GM12878 (cell line): ENCODE data around the gene ZNF385A. TPM values are rescaled to one million over a fixed set of nuclear protein-coding genes. Genes with fewer than 3 reads are reported as not detected.

Experiments
- CHD1 ChIP-seq: IDR thresholded peaks from 2 replicates; pipeline ENCODE4 v1.6.1; 2012; ENCODE audit warnings: low read depth, low read length, improper control_type of control experiment
- EP300 ChIP-seq, 2 experiments: fragments of 150-350 bp in 1 of 2; IDR thresholded peaks; 2 replicates each; pipeline ENCODE4 v1.6.1; 2011 to 2012; ENCODE audit warnings: low read depth in 2 of 2, low read length in 2 of 2, borderline replicate concordance in 1 of 2, improper control_type of control experiment in 1 of 2, inconsistent platforms in 1 of 2; ENCODE audit not compliant: control insufficient read depth in 1 of 2
- FOXK2 ChIP-seq: fragments of 450-650 bp; IDR thresholded peaks from 2 replicates; pipeline ENCODE4 v1.6.1; 2017; ENCODE audit warnings: mild to moderate bottlenecking, moderate library complexity
- GATAD2B ChIP-seq: fragments of 450-650 bp; conservative IDR thresholded peaks from 2 replicates; pipeline ENCODE4 v1.6.1; 2017; ENCODE audit warnings: low read depth, mild to moderate bottlenecking, moderate library complexity
- JUNB ChIP-seq: IDR thresholded peaks from 2 replicates; pipeline ENCODE4 v1.6.1; 2016; ENCODE audit warnings: antibody characterized with exemption, mild to moderate bottlenecking
- NR2C1 ChIP-seq: fragments of 450-650 bp; IDR thresholded peaks from 2 replicates; pipeline ENCODE4 v1.6.1; 2017; ENCODE audit warnings: antibody characterized with exemption, mild to moderate bottlenecking, moderate library complexity
- PAX5 ChIP-seq: IDR thresholded peaks from 2 replicates; pipeline ENCODE4 v1.6.1; 2011; ENCODE audit warnings: low read depth, low read length, borderline replicate concordance
- SP1 ChIP-seq: IDR thresholded peaks from one replicate; pipeline ENCODE4 v1.6.1; 2011; ENCODE audit warnings: low read depth, low read length
- STAT3 ChIP-seq: IDR thresholded peaks from 2 replicates; pipeline ENCODE4 v1.6.1; 2011; ENCODE audit warnings: low read depth, low read length, improper control_type of control experiment
- SUZ12 ChIP-seq: fragments of 200-600 bp; sonication (generic); IDR thresholded peaks from one replicate; pipeline ENCODE4 v1.6.1; 2018; ENCODE audit warnings: antibody characterized with exemption, mild to moderate bottlenecking; ENCODE audit not compliant: unreplicated experiment
- YBX1 ChIP-seq: fragments of 450-650 bp; IDR thresholded peaks from 2 replicates; pipeline ENCODE4 v1.6.1; 2016; ENCODE audit warnings: antibody characterized with exemption
- polyA plus RNA-seq, 11 experiments: library from polyadenylated mRNA; depleted of rRNA in 4 of 11; unstranded in 6 of 11; stranded (reverse) in 5 of 11; fragments of >200 nt; fragmentation: Nextera tagmentation in 4 of 11; fragmentation: Illumina TruSeq in 1 of 11; extraction: Ambion mirVana in 4 of 11; extraction: Trizol in 1 of 11; gene quantifications; 1 replicate in 1 of 11; 2 replicates in 10 of 11; pipeline versions ENCODE4 v1.2.1 to v1.2.3, GENCODE V29; 2011 to 2016; ENCODE audit warnings: inconsistent platforms in 2 of 11, missing spikeins in 2 of 11, low read depth in 1 of 11
- total RNA-seq, 4 experiments: library from RNA; depleted of rRNA in 3 of 4; stranded (reverse); fragments of >200 nt in 3 of 4; fragmentation: Illumina TruSeq in 1 of 4; extraction: Trizol in 1 of 4; gene quantifications; 2 replicates each; pipeline versions ENCODE4 v1.2.1 to v1.2.3, GENCODE V29; 2013 to 2021
- TF ChIP-seq, protein P1 (sequence below): fragments of 450-650 bp; IDR thresholded peaks from 2 replicates; pipeline ENCODE4 v1.6.1; 2016; ENCODE audit warnings: mild to moderate bottlenecking, moderate library complexity, borderline replicate concordance
- TF ChIP-seq, protein P2 (sequence below): fragments of 450-650 bp; formaldehyde crosslinking; IDR thresholded peaks from 2 replicates; pipeline ENCODE4 v1.4.0; 2020; ENCODE audit warnings: mild to moderate bottlenecking, moderate library complexity

Gene ZNF385A
- total and polyA plus RNA-seq, 10 of the 15 experiments (the other 5 are each of a cell fraction or from before 2014, with no cell fraction given) = 0.26 to 26.1 (median 4.9) TPM

DNA sequence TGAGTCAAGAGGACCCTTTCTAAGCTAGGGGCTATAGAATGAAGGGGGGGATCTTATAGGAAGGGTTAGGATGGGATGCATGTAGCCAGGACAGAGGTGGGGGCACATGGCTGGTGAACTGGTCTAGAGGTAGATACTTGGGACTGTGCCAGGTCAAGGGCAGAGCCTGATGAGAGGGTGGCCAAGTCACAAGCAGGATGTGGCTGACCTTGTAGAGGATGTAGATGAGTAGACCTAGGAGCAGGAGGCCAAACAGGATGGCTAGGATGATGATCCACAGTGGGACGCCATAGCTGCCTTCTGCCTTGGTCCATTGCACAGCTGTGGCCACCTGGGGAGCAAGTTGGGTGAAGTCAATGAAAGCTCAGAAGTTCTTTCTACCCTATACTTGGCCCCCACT, 12.6 kb upstream of the ZNF385A start (continued):
- TF ChIP-seq, protein P1, sequence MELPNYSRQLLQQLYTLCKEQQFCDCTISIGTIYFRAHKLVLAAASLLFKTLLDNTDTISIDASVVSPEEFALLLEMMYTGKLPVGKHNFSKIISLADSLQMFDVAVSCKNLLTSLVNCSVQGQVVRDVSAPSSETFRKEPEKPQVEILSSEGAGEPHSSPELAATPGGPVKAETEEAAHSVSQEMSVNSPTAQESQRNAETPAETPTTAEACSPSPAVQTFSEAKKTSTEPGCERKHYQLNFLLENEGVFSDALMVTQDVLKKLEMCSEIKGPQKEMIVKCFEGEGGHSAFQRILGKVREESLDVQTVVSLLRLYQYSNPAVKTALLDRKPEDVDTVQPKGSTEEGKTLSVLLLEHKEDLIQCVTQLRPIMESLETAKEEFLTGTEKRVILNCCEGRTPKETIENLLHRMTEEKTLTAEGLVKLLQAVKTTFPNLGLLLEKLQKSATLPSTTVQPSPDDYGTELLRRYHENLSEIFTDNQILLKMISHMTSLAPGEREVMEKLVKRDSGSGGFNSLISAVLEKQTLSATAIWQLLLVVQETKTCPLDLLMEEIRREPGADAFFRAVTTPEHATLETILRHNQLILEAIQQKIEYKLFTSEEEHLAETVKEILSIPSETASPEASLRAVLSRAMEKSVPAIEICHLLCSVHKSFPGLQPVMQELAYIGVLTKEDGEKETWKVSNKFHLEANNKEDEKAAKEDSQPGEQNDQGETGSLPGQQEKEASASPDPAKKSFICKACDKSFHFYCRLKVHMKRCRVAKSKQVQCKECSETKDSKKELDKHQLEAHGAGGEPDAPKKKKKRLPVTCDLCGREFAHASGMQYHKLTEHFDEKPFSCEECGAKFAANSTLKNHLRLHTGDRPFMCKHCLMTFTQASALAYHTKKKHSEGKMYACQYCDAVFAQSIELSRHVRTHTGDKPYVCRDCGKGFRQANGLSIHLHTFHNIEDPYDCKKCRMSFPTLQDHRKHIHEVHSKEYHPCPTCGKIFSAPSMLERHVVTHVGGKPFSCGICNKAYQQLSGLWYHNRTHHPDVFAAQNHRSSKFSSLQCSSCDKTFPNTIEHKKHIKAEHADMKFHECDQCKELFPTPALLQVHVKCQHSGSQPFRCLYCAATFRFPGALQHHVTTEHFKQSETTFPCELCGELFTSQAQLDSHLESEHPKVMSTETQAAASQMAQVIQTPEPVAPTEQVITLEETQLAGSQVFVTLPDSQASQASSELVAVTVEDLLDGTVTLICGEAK = no peak
- TF ChIP-seq GATAD2B (no peak), SP1 (no peak), NR2C1 (no peak), YBX1 (no peak), CHD1 (no peak), EP300 (IDR thresholded peaks at IDR 0.05; ENCODE audit: borderline replicate concordance in 1 of 2, control insufficient read depth in 1 of 2, low read depth in 2 of 2, low read length in 2 of 2) (no peak), SUZ12 (no peak), PAX5 (no peak), JUNB (no peak), STAT3 (no peak), FOXK2 (no peak)
- TF ChIP-seq, protein P2, sequence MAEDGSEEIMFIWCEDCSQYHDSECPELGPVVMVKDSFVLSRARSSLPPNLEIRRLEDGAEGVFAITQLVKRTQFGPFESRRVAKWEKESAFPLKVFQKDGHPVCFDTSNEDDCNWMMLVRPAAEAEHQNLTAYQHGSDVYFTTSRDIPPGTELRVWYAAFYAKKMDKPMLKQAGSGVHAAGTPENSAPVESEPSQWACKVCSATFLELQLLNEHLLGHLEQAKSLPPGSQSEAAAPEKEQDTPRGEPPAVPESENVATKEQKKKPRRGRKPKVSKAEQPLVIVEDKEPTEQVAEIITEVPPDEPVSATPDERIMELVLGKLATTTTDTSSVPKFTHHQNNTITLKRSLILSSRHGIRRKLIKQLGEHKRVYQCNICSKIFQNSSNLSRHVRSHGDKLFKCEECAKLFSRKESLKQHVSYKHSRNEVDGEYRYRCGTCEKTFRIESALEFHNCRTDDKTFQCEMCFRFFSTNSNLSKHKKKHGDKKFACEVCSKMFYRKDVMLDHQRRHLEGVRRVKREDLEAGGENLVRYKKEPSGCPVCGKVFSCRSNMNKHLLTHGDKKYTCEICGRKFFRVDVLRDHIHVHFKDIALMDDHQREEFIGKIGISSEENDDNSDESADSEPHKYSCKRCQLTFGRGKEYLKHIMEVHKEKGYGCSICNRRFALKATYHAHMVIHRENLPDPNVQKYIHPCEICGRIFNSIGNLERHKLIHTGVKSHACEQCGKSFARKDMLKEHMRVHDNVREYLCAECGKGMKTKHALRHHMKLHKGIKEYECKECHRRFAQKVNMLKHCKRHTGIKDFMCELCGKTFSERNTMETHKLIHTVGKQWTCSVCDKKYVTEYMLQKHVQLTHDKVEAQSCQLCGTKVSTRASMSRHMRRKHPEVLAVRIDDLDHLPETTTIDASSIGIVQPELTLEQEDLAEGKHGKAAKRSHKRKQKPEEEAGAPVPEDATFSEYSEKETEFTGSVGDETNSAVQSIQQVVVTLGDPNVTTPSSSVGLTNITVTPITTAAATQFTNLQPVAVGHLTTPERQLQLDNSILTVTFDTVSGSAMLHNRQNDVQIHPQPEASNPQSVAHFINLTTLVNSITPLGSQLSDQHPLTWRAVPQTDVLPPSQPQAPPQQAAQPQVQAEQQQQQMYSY (CRISPR knock-in tag) = no peak
